SKM-1 (cell line): ENCODE data around the gene NRXN3.

Experiments
- DNase-seq: peaks from one replicate; lab custom pipeline; 2025; ENCODE audit not compliant: unreplicated experiment; lab: John Stamatoyannopoulos, UW

Gene NRXN3

GRCh38 chr14:79587875-79588274, 1417.7 kb downstream of the NRXN3 start:
- DNase-seq: no peak

GRCh38 chr14:79588398-79588797, 1418.2 kb downstream of the NRXN3 start:
- no peak for DNase-seq

- DNase-seq: no peak
Measured at GRCh38 chr14:79596551-79596950, 1426.4 kb downstream of the NRXN3 start.

GRCh38 chr14:79597566-79597965, 1427.4 kb downstream of the NRXN3 start:
- DNase-seq: no peak

- no peak for DNase-seq
Measured at GRCh38 chr14:79598339-79598738, 1428.2 kb downstream of the NRXN3 start.

GRCh38 chr14:79599239-79599638, 1429.1 kb downstream of the NRXN3 start:
- DNase-seq: no peak

GRCh38 chr14:79600406-79600805, 1430.2 kb downstream of the NRXN3 start:
- DNase-seq: no peak

GRCh38 chr14:79601579-79601978, 1431.4 kb downstream of the NRXN3 start:
- no peak for DNase-seq

- DNase-seq: no peak
Measured at GRCh38 chr14:79602045-79602444, 1431.9 kb downstream of the NRXN3 start.

- DNase-seq: no peak
Measured at GRCh38 chr14:79602742-79603141, 1432.6 kb downstream of the NRXN3 start.

GRCh38 chr14:79605849-79606248, 1435.7 kb downstream of the NRXN3 start:
- DNase-seq: no peak

- DNase-seq: no peak
Measured at GRCh38 chr14:79608446-79608845, 1438.3 kb downstream of the NRXN3 start.

- DNase-seq: no peak
Measured at GRCh38 chr14:79613625-79614024, 1443.5 kb downstream of the NRXN3 start.

GRCh38 chr14:79614448-79614847, 1444.3 kb downstream of the NRXN3 start:
- no peak for DNase-seq

GRCh38 chr14:79627058-79627457, 1456.9 kb downstream of the NRXN3 start:
- DNase-seq: no peak

GRCh38 chr14:79629411-79630287, 1459.5 kb downstream of the NRXN3 start:
- DNase-seq: no peak

GRCh38 chr14:79630288-79630960, 1460.3 kb downstream of the NRXN3 start:
- no peak for DNase-seq

- no peak for DNase-seq
Measured at GRCh38 chr14:79631276-79631675, 1461.1 kb downstream of the NRXN3 start.

- DNase-seq: no peak
Measured at GRCh38 chr14:79638672-79639266, 1468.6 kb downstream of the NRXN3 start.

GRCh38 chr14:79639613-79640012, 1469.4 kb downstream of the NRXN3 start:
- DNase-seq: no peak

- no peak for DNase-seq
Measured at GRCh38 chr14:79641371-79641770, 1471.2 kb downstream of the NRXN3 start.

- DNase-seq: no peak
Measured at GRCh38 chr14:79643132-79643531, 1473.0 kb downstream of the NRXN3 start.
